Panc1 (cell line): ENCODE data around the gene SHISAL2A.

Experiments used
- CTCF ChIP-seq: fragments of 450-650 bp; IDR thresholded peaks from 2 replicates; pipeline ENCODE4 v1.5.1; 2017; ENCODE audit warnings: mild to moderate bottlenecking
- TCF7L2 ChIP-seq: IDR thresholded peaks from 2 replicates; pipeline ENCODE4 v1.6.1; 2011; ENCODE audit warnings: mild to moderate bottlenecking, low read depth, low read length, inconsistent platforms

GRCh38 chr1:52692697-52693096 lies 59.7 kb downstream of the SHISAL2A start:
- TF ChIP-seq CTCF (no peak), TCF7L2 (no peak)
